Smooth muscle cell (in vitro differentiated cells): ENCODE data around the gene GOLGA3. TPM values are rescaled to one million over a fixed set of nuclear protein-coding genes. Genes with fewer than 3 reads are reported as not detected.
"Not testable (repeated sequence)": the region's sequence is repeated elsewhere in the genome, so short reads cannot be mapped to it uniquely, and the experiment has no call there.

ENCODE experiments used
- DNase-seq: peaks from one replicate; lab custom pipeline; 2025; ENCODE audit not compliant: unreplicated experiment; lab: John Stamatoyannopoulos, UW
- H2AFZ ChIP-seq: fragments of 200-600 bp; sonication (generic); 2 replicates; pipeline ENCODE4 v1.6.0; 2016; ENCODE audit warnings: antibody characterized with exemption, low read depth, mild to moderate bottlenecking
- H3F3A ChIP-seq: fragments of 200-600 bp; sonication (generic); 2 replicates; pipeline ENCODE4 v1.6.0; 2017; ENCODE audit warnings: antibody characterized with exemption, low read depth
- H3K27ac ChIP-seq: fragments of 200-600 bp; sonication (generic); 2 replicates; pipeline ENCODE4 v1.5.1; 2016; ENCODE audit warnings: low read depth, mild to moderate bottlenecking
- H3K27me3 ChIP-seq: fragments of 200-600 bp; sonication (generic); 2 replicates; pipeline ENCODE4 v1.6.1; 2016; ENCODE audit warnings: low read depth, mild to moderate bottlenecking
- H3K36me3 ChIP-seq: fragments of 200-600 bp; sonication (generic); 2 replicates; pipeline ENCODE4 v1.5.1; 2016; ENCODE audit warnings: low read depth
- H3K4me1 ChIP-seq: fragments of 200-600 bp; sonication (generic); 2 replicates; pipeline ENCODE4 v1.5.1; 2016; ENCODE audit warnings: low read depth
- H3K4me2 ChIP-seq: fragments of 200-600 bp; sonication (generic); 2 replicates; pipeline ENCODE4 v1.6.0; 2016; ENCODE audit warnings: mild to moderate bottlenecking
- H3K4me3 ChIP-seq: fragments of 200-600 bp; sonication (generic); 2 replicates; pipeline ENCODE4 v1.5.1; 2016; ENCODE audit warnings: mild to moderate bottlenecking
- H3K79me2 ChIP-seq: fragments of 200-600 bp; sonication (generic); 2 replicates; pipeline ENCODE4 v1.6.0; 2016; ENCODE audit warnings: low read depth, mild to moderate bottlenecking
- H3K9ac ChIP-seq: fragments of 200-600 bp; sonication (generic); 2 replicates; pipeline ENCODE4 v1.6.0; 2016; ENCODE audit warnings: low read depth
- H3K9me3 ChIP-seq: fragments of 200-600 bp; sonication (generic); replicated peaks from 2 replicates; pipeline ENCODE4 v1.5.1; 2016; ENCODE audit warnings: low read depth
- H4K20me1 ChIP-seq: fragments of 200-600 bp; sonication (generic); 2 replicates; pipeline ENCODE4 v1.6.0; 2016; ENCODE audit warnings: low read depth
- WGBS: methylation state at CpG from one replicate; pipeline ENCODE4 v1.1.7; 2016; ENCODE audit warnings: low lambda C conversion rate; 5-methylcytosine and 5-hydroxymethylcytosine counted together
- polyA plus RNA-seq: library from polyadenylated mRNA; unstranded; fragments of >200 nt; fragmentation: Nextera tagmentation; extraction: Ambion mirVana; gene quantifications from 2 replicates; pipeline ENCODE4 v1.2.1, GENCODE V29; 2016
- total RNA-seq: library from RNA; depleted of rRNA; stranded (reverse); fragments of >200 nt; gene quantifications from 2 replicates; pipeline ENCODE4 v1.2.3, GENCODE V29; 2014
- TF ChIP-seq, protein P1 (sequence below): fragments of 200-600 bp; sonication (generic); IDR thresholded peaks from 2 replicates; pipeline ENCODE4 v1.5.1; 2017; ENCODE audit warnings: borderline replicate concordance, mild to moderate bottlenecking, antibody characterized with exemption; ENCODE audit not compliant: insufficient read depth, poor library complexity, severe bottlenecking

GOLGA3 gene
- total and polyA plus RNA-seq, 2 experiments from 2014 or later = 25.1 to 34.5 TPM

DNA sequence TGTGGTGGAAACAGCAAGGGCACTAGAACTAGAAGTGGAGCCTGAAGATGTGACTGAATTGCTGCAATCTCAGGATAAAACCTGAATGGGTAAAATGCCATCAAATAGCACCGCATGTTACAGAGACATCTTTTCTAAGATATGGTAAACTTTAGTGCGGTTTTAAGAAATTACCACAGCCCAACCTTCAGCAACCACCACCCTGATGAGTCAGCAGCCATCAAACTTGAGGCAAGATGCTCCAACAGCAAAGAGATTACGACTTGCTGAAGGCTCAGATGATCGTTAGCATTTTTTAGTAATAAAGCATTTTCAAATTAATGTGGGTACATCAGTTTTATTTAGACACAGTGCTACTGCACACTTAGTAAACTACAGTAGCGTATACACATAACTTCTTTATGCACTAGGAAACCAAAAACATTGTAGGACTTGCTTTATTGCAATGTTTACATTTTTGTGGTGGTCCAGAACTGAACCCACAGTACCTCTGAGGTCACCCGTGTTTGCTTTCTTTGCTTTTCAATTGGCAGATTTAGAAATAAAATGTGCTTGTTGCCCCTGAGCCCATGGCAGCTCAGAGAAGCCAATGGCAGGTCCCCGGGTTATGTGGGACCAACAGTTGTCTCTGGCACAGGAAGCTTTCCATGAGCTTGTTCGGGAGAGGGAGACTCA, 15.9 kb downstream of the GOLGA3 start:
- Histone ChIP-seq H3K9ac (no peak overlapping the region), H3K4me2 (peak overlapping the region; percentile 31), H3K4me1 (no peaks in the 10 kb centered on the region), H3K9me3 (no peaks in the 10 kb centered on the region), H2AFZ (no peak overlapping the region), H3K36me3 (peaks cover 14% of the 10 kb centered on the region), H4K20me1 (peaks cover 90% of the 10 kb centered on the region), H3K79me2 (peaks cover 39% of the 10 kb centered on the region), H3K27ac (peak overlapping the region; percentile 70), H3K27me3 (no peaks in the 10 kb centered on the region), H3F3A (no peaks in the 10 kb centered on the region), H3K4me3 (no peak overlapping the region)
- TF ChIP-seq, protein P1, sequence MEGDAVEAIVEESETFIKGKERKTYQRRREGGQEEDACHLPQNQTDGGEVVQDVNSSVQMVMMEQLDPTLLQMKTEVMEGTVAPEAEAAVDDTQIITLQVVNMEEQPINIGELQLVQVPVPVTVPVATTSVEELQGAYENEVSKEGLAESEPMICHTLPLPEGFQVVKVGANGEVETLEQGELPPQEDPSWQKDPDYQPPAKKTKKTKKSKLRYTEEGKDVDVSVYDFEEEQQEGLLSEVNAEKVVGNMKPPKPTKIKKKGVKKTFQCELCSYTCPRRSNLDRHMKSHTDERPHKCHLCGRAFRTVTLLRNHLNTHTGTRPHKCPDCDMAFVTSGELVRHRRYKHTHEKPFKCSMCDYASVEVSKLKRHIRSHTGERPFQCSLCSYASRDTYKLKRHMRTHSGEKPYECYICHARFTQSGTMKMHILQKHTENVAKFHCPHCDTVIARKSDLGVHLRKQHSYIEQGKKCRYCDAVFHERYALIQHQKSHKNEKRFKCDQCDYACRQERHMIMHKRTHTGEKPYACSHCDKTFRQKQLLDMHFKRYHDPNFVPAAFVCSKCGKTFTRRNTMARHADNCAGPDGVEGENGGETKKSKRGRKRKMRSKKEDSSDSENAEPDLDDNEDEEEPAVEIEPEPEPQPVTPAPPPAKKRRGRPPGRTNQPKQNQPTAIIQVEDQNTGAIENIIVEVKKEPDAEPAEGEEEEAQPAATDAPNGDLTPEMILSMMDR = no peak
- 70% methylated on average over 8 of the region's 8 CpGs for WGBS
- no peak for DNase-seq

DNA sequence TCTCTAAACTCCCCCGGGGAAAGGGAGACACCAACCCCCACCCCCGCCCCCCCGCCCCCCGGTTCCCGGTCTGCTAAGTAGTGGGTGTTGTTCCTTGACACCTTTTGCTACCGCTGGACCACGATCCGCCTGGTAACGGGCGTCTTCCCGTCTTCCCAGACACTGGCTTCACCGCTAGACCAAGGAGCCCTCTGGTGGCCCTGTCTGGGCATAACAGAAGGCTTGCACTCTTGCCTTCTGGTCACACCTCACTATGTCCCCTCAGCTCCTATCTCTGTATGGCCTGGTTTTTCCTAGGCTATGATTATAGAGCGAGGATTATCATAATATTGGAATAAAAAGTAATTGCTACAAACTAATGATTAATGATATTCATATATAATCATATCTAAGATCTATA, 19.3 kb downstream of the GOLGA3 start:
- H3K79me2 ChIP-seq = peaks cover 47% of the 10 kb centered on the region
- H3K4me2 ChIP-seq, DNase-seq, H3K9ac ChIP-seq, H3K27me3 ChIP-seq, H3F3A ChIP-seq, H3K27ac ChIP-seq, H3K36me3 ChIP-seq, H3K9me3 ChIP-seq, H3K4me3 ChIP-seq, H2AFZ ChIP-seq, H3K4me1 ChIP-seq: not testable (repeated sequence)
- 92% methylated on average over 13 of the region's 13 CpGs for WGBS
- TF ChIP-seq, protein P1 = peak; percentile 34
- peaks cover 94% of the 10 kb centered on the region for H4K20me1 ChIP-seq

DNA sequence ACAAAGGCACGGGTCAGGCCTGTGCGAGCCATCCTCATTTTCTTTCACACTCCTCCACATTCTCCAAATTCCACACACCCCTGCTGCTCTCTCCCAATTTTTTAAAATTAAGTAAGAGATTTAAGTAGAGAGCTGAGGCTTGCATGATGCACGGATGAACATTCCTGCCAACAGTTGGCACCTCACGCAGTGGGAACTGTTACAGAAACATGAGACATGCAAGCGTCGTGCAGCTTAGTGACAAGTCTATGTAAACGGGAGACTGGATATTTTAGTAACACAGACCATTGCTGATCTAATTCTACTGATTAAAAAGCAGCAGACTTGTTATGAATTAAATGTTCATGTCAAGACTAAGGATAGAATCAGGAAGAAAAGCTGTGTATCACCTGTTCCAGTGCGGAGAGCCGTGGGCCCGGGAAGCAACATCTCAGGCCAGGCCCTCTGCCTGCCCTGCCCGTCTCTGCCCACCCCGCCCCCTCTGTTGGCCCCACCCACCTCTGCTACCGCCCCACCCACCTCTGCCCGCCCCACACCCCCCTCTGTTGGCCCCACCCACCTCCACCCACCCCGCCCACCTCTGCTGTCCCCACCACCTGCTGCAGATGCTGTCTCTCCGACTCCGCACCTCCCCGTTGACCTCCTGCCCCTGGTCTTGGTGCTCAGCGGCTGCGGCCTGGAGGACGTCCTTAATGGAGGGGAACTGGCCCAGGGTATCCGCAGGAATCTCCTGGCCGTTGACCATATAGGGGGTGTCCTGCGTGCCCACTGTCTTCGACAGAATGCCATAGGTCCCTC, 21.2 kb downstream of the GOLGA3 start:
- H3F3A ChIP-seq = no peaks in the 10 kb centered on the region
- no peak for DNase-seq
- H3K9ac ChIP-seq = no peak overlapping the region
- WGBS = 96% methylated on average over 20 of the region's 25 CpGs
- H3K27ac ChIP-seq = no peak overlapping the region
- H4K20me1 ChIP-seq = peaks cover 92% of the 10 kb centered on the region
- H3K4me1 ChIP-seq = no peaks in the 10 kb centered on the region
- H2AFZ ChIP-seq = no peak overlapping the region
- no peaks in the 10 kb centered on the region for H3K9me3 ChIP-seq
- H3K4me3 ChIP-seq = no peak overlapping the region
- no peak overlapping the region for H3K4me2 ChIP-seq
- TF ChIP-seq, protein P1 = no peak
- H3K36me3 ChIP-seq = peaks cover 18% of the 10 kb centered on the region
- no peaks in the 10 kb centered on the region for H3K27me3 ChIP-seq
- peaks cover 52% of the 10 kb centered on the region for H3K79me2 ChIP-seq
